IMR-90 (cell line): ENCODE results near the gene TMEM184B.

Experiments used
- CHD1 ChIP-seq: IDR thresholded peaks from 2 replicates; pipeline ENCODE4 v1.6.1; 2012; ENCODE audit warnings: low read depth, low read length, improper control_type of control experiment
- MAFK ChIP-seq: IDR thresholded peaks from 2 replicates; pipeline ENCODE4 v1.6.1; 2012; ENCODE audit warnings: low read depth, low read length, improper control_type of control experiment
- MAZ ChIP-seq: IDR thresholded peaks from 2 replicates; pipeline ENCODE4 v1.6.1; 2012; ENCODE audit warnings: low read depth, mild to moderate bottlenecking, low read length, improper control_type of control experiment, moderate library complexity, borderline replicate concordance
- MXI1 ChIP-seq: IDR thresholded peaks from 2 replicates; pipeline ENCODE4 v1.6.1; 2012; ENCODE audit warnings: low read depth, mild to moderate bottlenecking, low read length, moderate library complexity, borderline replicate concordance
- NFE2L2 ChIP-seq: fragments of 150-350 bp; IDR thresholded peaks from 2 replicates; pipeline ENCODE4 v1.6.1; 2016; ENCODE audit warnings: low read depth, mild to moderate bottlenecking, low read length
- POLR2A ChIP-seq: IDR thresholded peaks from 2 replicates; pipeline ENCODE4 v1.6.1; 2012; ENCODE audit warnings: mild to moderate bottlenecking, low read depth, low read length
- RFX5 ChIP-seq: IDR thresholded peaks from 2 replicates; pipeline ENCODE4 v1.8.0; 2012; ENCODE audit warnings: low read depth, mild to moderate bottlenecking, low read length, moderate library complexity
- USF2 ChIP-seq: fragments of 150-350 bp; IDR thresholded peaks from 2 replicates; pipeline ENCODE4 v1.6.1; 2017; ENCODE audit warnings: mild to moderate bottlenecking, antibody characterized with exemption, low read length, low read depth
- TF ChIP-seq, protein P1 (sequence below): conservative IDR thresholded peaks from 2 replicates; pipeline ENCODE4 v1.5.1; 2012; ENCODE audit warnings: mild to moderate bottlenecking, low read depth, low read length, improper control_type of control experiment

- TF ChIP-seq, protein P1, sequence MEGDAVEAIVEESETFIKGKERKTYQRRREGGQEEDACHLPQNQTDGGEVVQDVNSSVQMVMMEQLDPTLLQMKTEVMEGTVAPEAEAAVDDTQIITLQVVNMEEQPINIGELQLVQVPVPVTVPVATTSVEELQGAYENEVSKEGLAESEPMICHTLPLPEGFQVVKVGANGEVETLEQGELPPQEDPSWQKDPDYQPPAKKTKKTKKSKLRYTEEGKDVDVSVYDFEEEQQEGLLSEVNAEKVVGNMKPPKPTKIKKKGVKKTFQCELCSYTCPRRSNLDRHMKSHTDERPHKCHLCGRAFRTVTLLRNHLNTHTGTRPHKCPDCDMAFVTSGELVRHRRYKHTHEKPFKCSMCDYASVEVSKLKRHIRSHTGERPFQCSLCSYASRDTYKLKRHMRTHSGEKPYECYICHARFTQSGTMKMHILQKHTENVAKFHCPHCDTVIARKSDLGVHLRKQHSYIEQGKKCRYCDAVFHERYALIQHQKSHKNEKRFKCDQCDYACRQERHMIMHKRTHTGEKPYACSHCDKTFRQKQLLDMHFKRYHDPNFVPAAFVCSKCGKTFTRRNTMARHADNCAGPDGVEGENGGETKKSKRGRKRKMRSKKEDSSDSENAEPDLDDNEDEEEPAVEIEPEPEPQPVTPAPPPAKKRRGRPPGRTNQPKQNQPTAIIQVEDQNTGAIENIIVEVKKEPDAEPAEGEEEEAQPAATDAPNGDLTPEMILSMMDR, result no peak
- TF ChIP-seq POLR2A, result no peak
- no peak for TF ChIP-seq USF2
- TF ChIP-seq NFE2L2, result no peak
- TF ChIP-seq MAZ, result no peak
- TF ChIP-seq RFX5, result no peak
- no peak for TF ChIP-seq MXI1
- no peak for TF ChIP-seq CHD1
- TF ChIP-seq MAFK, result no peak
Observed at GRCh38 chr22:38236786-38237185, 36.0 kb downstream of the TMEM184B start.
